Fibroblast of the aortic adventitia (primary cell): ENCODE measurements around the gene SLC35E1. TPM values are rescaled to one million over a fixed set of nuclear protein-coding genes. Genes with fewer than 3 reads are reported as not detected.

ENCODE experiments used
- DNase-seq: peaks from one replicate; pipeline ENCODE4 v3.0.0-alpha.2; 2010; ENCODE audit warnings: low read depth
- H3K4me3 ChIP-seq: 2 replicates; pipeline ENCODE4 v1.5.1; 2011; ENCODE audit warnings: low read depth, mild to moderate bottlenecking, control low read depth, low read length, moderate library complexity
- CTCF ChIP-seq: IDR thresholded peaks from 2 replicates; pipeline ENCODE4 v1.5.1; 2011; ENCODE audit warnings: mild to moderate bottlenecking, low read length, control low read depth, inconsistent platforms; ENCODE audit not compliant: insufficient read depth
- total RNA-seq: library from RNA; depleted of rRNA; stranded (reverse); fragments of >200 nt; gene quantifications from 2 replicates; pipeline ENCODE4 v1.2.3, GENCODE V29; 2012; ENCODE audit warnings: low replicate concordance

Gene SLC35E1
- total RNA-seq, 1 donor: 30.4 TPM

- TF ChIP-seq CTCF: no peak
- H3K4me3 ChIP-seq: no peak overlapping the region
- no peak for DNase-seq
These were observed 41.5 kb downstream of the SLC35E1 start for GRCh38 chr19:16530540-16531379.

- no peak for TF ChIP-seq CTCF
- no peak overlapping the region for H3K4me3 ChIP-seq
- no peak for DNase-seq
These were observed 42.6 kb downstream of the SLC35E1 start for GRCh38 chr19:16529466-16530144.

- DNase-seq: no peak
- peak; percentile 32 for TF ChIP-seq CTCF
- H3K4me3 ChIP-seq: no peak overlapping the region
These were observed 44.2 kb downstream of the SLC35E1 start for GRCh38 chr19:16527971-16528521.

- DNase-seq: no peak
- no peak overlapping the region for H3K4me3 ChIP-seq
- TF ChIP-seq CTCF: no peak
These were observed 44.8 kb downstream of the SLC35E1 start for GRCh38 chr19:16527334-16527935.

GRCh38 chr19:16525751-16526481 lies 46.3 kb downstream of the SLC35E1 start:
- no peak for DNase-seq
- no peak overlapping the region for H3K4me3 ChIP-seq
- no peak for TF ChIP-seq CTCF
